Endothelial cell of umbilical vein (primary cell): ENCODE results near the gene CEP57L1. TPM values are rescaled to one million over a fixed set of nuclear protein-coding genes. Genes with fewer than 3 reads are reported as not detected.

ENCODE experiments used
- BruUV-seq: library from RNA; stranded (reverse); fragments of 400-500 nt; replicated peaks from 2 replicates; lab custom pipeline; 2021; lab: Mats Ljungman, UMichigan
- CTCF ChIA-PET: fragments of 300-600, 350-600 bp; sonication (Branson Sonifier 250); formaldehyde crosslinking; loops from one replicate; lab custom pipeline; 2021; ENCODE audit warnings: antibody characterized with exemption, inconsistent platforms; lab: Charles Lee
- POLR2A ChIA-PET: fragments of 300-600, 350-600 bp; sonication (Branson Sonifier 250); formaldehyde crosslinking; loops from one replicate; lab custom pipeline; 2021; ENCODE audit warnings: antibody characterized with exemption, inconsistent platforms; lab: Charles Lee
- DNase-seq: peaks from one replicate; pipeline ENCODE4 v3.0.0-alpha.2; 2011; ENCODE audit warnings: low read depth, low spot score
- FAIRE-seq: peaks from 2 replicates; lab custom pipeline; 2011; peaks lifted over from hg19 to GRCh38; lab: Jason Lieb, UNC
- H2AFZ ChIP-seq: 2 replicates; pipeline ENCODE4 v1.6.0; 2012; ENCODE audit warnings: low read depth, low read length, control low read depth, inconsistent platforms
- H3K27ac ChIP-seq: 2 replicates; pipeline ENCODE4 v1.5.1; 2011; ENCODE audit warnings: low read depth, mild to moderate bottlenecking, control low read depth, low read length, moderate library complexity; ENCODE audit not compliant: insufficient read depth
- H3K27me3 ChIP-seq, 2 experiments: 2 replicates each; pipeline versions ENCODE4 v1.6.0 to v1.6.1; 2011; ENCODE audit warnings: low read length in 2 of 2, mixed read lengths in 1 of 2; ENCODE audit not compliant: control insufficient read depth in 2 of 2, insufficient read depth in 2 of 2
- H3K36me3 ChIP-seq, 2 experiments: 2 replicates in 1 of 2; 3 replicates in 1 of 2; pipeline ENCODE4 v1.5.1; 2011; ENCODE audit warnings: low read length in 2 of 2, mild to moderate bottlenecking in 1 of 2, moderate library complexity in 1 of 2; ENCODE audit not compliant: control insufficient read depth in 2 of 2, insufficient read depth in 2 of 2; ENCODE audit errors: extremely low read depth in 1 of 2
- H3K4me1 ChIP-seq: 3 replicates; pipeline ENCODE4 v1.5.1; 2011; ENCODE audit warnings: mild to moderate bottlenecking, low read length; ENCODE audit not compliant: control insufficient read depth, insufficient read depth; ENCODE audit errors: extremely low read depth
- H3K4me2 ChIP-seq: 2 replicates; pipeline ENCODE4 v1.6.1; 2011; ENCODE audit warnings: low read length, control low read depth, mixed read lengths; ENCODE audit not compliant: insufficient read depth
- H3K4me3 ChIP-seq, 3 experiments: fragments of 200-600 bp in 1 of 3; sonication (generic), shearing (Covaris generic) in 1 of 3; replicated peaks in 1 of 3; 2 replicates each; pipeline ENCODE4 v1.5.1; 2011 to 2016; ENCODE audit warnings: control low read depth in 3 of 3, low read length in 3 of 3, mild to moderate bottlenecking in 2 of 3, inconsistent platforms in 1 of 3, low read depth in 1 of 3, moderate library complexity in 1 of 3; ENCODE audit not compliant: insufficient read depth in 1 of 3
- H3K79me2 ChIP-seq: 2 replicates; pipeline ENCODE4 v1.6.0; 2012; ENCODE audit warnings: low read length, inconsistent platforms; ENCODE audit not compliant: control insufficient read depth, insufficient read depth
- H3K9ac ChIP-seq: replicated peaks from 2 replicates; pipeline ENCODE3; 2011; ENCODE audit warnings: low read length, control low read depth; ENCODE audit not compliant: insufficient read depth; ENCODE audit errors: extremely low read depth
- H3K9me1 ChIP-seq: replicated peaks from 3 replicates; pipeline ENCODE4 v1.6.0; 2011; ENCODE audit warnings: mild to moderate bottlenecking, low read length; ENCODE audit not compliant: control insufficient read depth, insufficient read depth; ENCODE audit errors: extremely low read depth
- H3K9me3 ChIP-seq: replicated peaks from 2 replicates; pipeline ENCODE4 v1.5.1; 2012; ENCODE audit warnings: low read length, inconsistent platforms; ENCODE audit not compliant: control insufficient read depth, insufficient read depth
- H4K20me1 ChIP-seq: replicated peaks from 2 replicates; pipeline ENCODE3; 2011; ENCODE audit warnings: mild to moderate bottlenecking, low read length; ENCODE audit not compliant: control insufficient read depth, insufficient read depth; ENCODE audit errors: extremely low read depth
- EZH2 ChIP-seq: IDR thresholded peaks from 2 replicates; pipeline ENCODE4 v1.6.1; 2012; ENCODE audit warnings: borderline replicate concordance, low read depth, mild to moderate bottlenecking, moderate library complexity, low read length, inconsistent platforms; ENCODE audit not compliant: severe bottlenecking
- FOS ChIP-seq: IDR thresholded peaks from 2 replicates; pipeline ENCODE4 v1.6.1; 2011; ENCODE audit warnings: mild to moderate bottlenecking, low read length, moderate library complexity, borderline replicate concordance; ENCODE audit not compliant: insufficient read depth
- GATA2 ChIP-seq: IDR thresholded peaks from 2 replicates; pipeline ENCODE4 v1.7.0; 2011; ENCODE audit warnings: low read depth, mild to moderate bottlenecking, moderate library complexity, mixed read lengths, low read length; ENCODE audit not compliant: insufficient read length, insufficient read depth
- JUN ChIP-seq: IDR thresholded peaks from 2 replicates; pipeline ENCODE4 v1.6.1; 2011; ENCODE audit warnings: borderline replicate concordance, low read depth; ENCODE audit not compliant: insufficient read length, insufficient read depth
- MYC ChIP-seq: IDR thresholded peaks from one replicate; pipeline ENCODE4 v1.6.1; 2011; ENCODE audit warnings: mild to moderate bottlenecking, low read depth, low read length
- POLR2A ChIP-seq: IDR thresholded peaks from 2 replicates; pipeline ENCODE4 v1.6.1; 2012; ENCODE audit warnings: low read depth, mild to moderate bottlenecking, control low read depth, low read length
- POLR2AphosphoS5 ChIP-seq: IDR thresholded peaks from 2 replicates; pipeline ENCODE4 v1.6.1; 2012; ENCODE audit warnings: low read depth, mild to moderate bottlenecking, control low read depth, low read length, moderate library complexity; ENCODE audit not compliant: insufficient read depth
- dilution Hi-C: fragments of 300-500 bp; cut with MboI; formaldehyde crosslinking; loops from one replicate; pipeline ENCODE4 v1.15.0; 2019; ENCODE audit warnings: low sequenced_read_pairs; ENCODE audit not compliant: extremely low pct_ligation_motif_present
- intact Hi-C: fragments of 100-400 bp; cut with micrococcal nuclease; formaldehyde crosslinking; loops from one replicate; pipeline ENCODE4 v1.10.0; 2022
- polyA plus RNA-seq, 4 experiments: library from polyadenylated mRNA; depleted of rRNA in 3 of 4; stranded (reverse) in 3 of 4; unstranded in 1 of 4; fragments of >200 nt; gene quantifications; 2 replicates each; pipeline versions ENCODE4 v1.2.1 to v1.2.3, GENCODE V29; 2011 to 2012; ENCODE audit warnings: missing spikeins in 1 of 4
- total RNA-seq: library from RNA; stranded (reverse); gene quantifications from 2 replicates; pipeline ENCODE4 v1.2.3, GENCODE V29; 2021
- TF ChIP-seq, protein P1 (sequence below): IDR thresholded peaks from 2 replicates; pipeline ENCODE4 v1.6.1; 2011; ENCODE audit not compliant: insufficient read depth, insufficient read length
- TF ChIP-seq, protein P2 (sequence below), 2 donors: IDR thresholded peaks; 1 replicate in 1 of 2; 2 replicates in 1 of 2; pipeline ENCODE4 v1.5.1; 2011; ENCODE audit warnings: low read length in 2 of 2, mild to moderate bottlenecking in 2 of 2, moderate library complexity in 2 of 2, control low read depth in 1 of 2, inconsistent platforms in 1 of 2, low read depth in 1 of 2; ENCODE audit not compliant: insufficient read depth in 1 of 2; ENCODE audit errors: extremely low read depth in 1 of 2

The CEP57L1 gene
- total and polyA plus RNA-seq, 2 donors (not counting 3 experiments of a cell fraction or from before 2014, with no cell fraction given), result 7.8 to 20.9 TPM

DNA sequence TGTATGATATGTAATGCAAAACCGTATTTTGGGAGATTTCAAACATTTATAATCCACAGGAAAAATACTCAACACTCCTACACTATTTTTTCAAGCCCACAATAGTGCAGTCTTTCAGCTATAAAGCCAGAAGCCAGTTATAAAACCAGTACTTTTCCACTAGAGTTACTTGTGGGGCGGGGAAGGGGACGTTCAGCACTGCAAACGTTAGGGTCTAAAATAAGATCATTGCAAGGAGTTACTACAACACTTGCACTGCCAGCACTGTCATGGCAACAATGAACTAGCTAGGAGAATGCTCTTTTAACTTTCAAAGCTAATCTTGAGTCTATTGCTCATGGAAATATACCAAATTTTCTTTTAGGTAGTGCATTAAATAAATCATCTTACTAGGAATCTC is 15.3 kb upstream of the CEP57L1 start:
- H3K9ac ChIP-seq, result no peak overlapping the region
- BruUV-seq, result no TSS peak
- no peaks in the 10 kb centered on the region for H4K20me1 ChIP-seq
- intact Hi-C loops, result no loop called here
- dilution Hi-C loops, result no loop called here
- peaks cover 5% of the 10 kb centered on the region for H3K4me1 ChIP-seq
- H3K79me2 ChIP-seq, result no peaks in the 10 kb centered on the region
- H3K27ac ChIP-seq, result no peak overlapping the region
- H2AFZ ChIP-seq, result no peak overlapping the region
- H3K4me3 ChIP-seq, result no peak overlapping the region
- no peaks in the 10 kb centered on the region for H3K9me3 ChIP-seq
- H3K36me3 ChIP-seq, result no peaks in the 10 kb centered on the region
- no peak for FAIRE-seq
- DNase-seq, result no peak
- CTCF ChIA-PET, result interaction anchor here (1.8 to 1.9 kb wide), 2 partner anchors 14 to 538 kb away, joined by 5 to 9 read pairs; partner anchors contain the start of genes CEP57L1 and SESN1
- POLR2A ChIA-PET, result no interaction called here
- no peaks in the 10 kb centered on the region for H3K9me1 ChIP-seq
- TF ChIP-seq, protein P1, sequence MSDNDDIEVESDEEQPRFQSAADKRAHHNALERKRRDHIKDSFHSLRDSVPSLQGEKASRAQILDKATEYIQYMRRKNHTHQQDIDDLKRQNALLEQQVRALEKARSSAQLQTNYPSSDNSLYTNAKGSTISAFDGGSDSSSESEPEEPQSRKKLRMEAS, result no peak
- TF ChIP-seq MYC, result no peak
- TF ChIP-seq POLR2A, result no peak
- no peak for TF ChIP-seq JUN
- no peak for TF ChIP-seq GATA2
- no peak overlapping the region for H3K4me2 ChIP-seq
- no peaks in the 10 kb centered on the region for H3K27me3 ChIP-seq

DNA sequence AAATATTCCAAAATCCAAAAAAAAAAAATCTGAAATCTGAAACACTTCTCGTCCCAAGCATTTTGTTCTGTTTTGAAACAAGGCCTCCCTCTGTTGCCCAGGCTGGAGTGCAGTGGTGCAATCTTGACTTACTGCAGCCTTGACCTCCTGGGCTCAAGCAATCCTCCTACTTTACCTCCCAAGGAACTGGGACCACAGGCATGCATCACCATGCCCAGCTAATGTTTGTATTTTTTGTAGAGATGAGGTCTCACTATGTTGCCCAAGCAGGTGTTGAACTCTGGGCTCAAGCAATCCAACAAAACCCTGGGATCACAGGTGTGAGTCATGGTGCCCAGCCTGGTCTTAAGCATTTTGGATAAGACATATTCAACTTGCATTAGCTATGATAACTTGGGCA is 14.3 kb upstream of the CEP57L1 start:
- ChIA-PET CTCF (interaction anchor here (0.5 to 1.9 kb wide), 4 partner anchors 9 to 539 kb away, joined by 3 to 7 read pairs (median 4); no protein-coding TSS in a partner anchor), POLR2A (no interaction called here)
- Histone ChIP-seq H3K79me2 (no peaks in the 10 kb centered on the region), H3K36me3 (no peaks in the 10 kb centered on the region), H3K27ac (no peak overlapping the region), H4K20me1 (no peaks in the 10 kb centered on the region), H3K9ac (no peak overlapping the region), H3K4me2 (no peak overlapping the region), H3K4me1 (peaks cover 5% of the 10 kb centered on the region), H3K9me1 (no peaks in the 10 kb centered on the region), H3K4me3 (no peak overlapping the region), H3K9me3 (no peaks in the 10 kb centered on the region), H2AFZ (no peak overlapping the region), H3K27me3 (no peaks in the 10 kb centered on the region)
- dilution Hi-C loops, result no loop called here
- intact Hi-C loops, result no loop called here
- no peak for DNase-seq
- FAIRE-seq, result no peak
- BruUV-seq, result no TSS peak
- TF ChIP-seq, protein P1, result no peak
- TF ChIP-seq, protein P2, sequence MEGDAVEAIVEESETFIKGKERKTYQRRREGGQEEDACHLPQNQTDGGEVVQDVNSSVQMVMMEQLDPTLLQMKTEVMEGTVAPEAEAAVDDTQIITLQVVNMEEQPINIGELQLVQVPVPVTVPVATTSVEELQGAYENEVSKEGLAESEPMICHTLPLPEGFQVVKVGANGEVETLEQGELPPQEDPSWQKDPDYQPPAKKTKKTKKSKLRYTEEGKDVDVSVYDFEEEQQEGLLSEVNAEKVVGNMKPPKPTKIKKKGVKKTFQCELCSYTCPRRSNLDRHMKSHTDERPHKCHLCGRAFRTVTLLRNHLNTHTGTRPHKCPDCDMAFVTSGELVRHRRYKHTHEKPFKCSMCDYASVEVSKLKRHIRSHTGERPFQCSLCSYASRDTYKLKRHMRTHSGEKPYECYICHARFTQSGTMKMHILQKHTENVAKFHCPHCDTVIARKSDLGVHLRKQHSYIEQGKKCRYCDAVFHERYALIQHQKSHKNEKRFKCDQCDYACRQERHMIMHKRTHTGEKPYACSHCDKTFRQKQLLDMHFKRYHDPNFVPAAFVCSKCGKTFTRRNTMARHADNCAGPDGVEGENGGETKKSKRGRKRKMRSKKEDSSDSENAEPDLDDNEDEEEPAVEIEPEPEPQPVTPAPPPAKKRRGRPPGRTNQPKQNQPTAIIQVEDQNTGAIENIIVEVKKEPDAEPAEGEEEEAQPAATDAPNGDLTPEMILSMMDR (IDR thresholded peaks at IDR 0.05; ENCODE audit: extremely low read depth in 1 of 2, insufficient read depth in 1 of 2, low read depth in 1 of 2, low read length in 2 of 2), result no peak
- TF ChIP-seq MYC, result no peak
- no peak for TF ChIP-seq POLR2A
- no peak for TF ChIP-seq POLR2AphosphoS5
- TF ChIP-seq JUN, result no peak
- TF ChIP-seq EZH2, result no peak
- no peak for TF ChIP-seq GATA2
- no peak for TF ChIP-seq FOS
